HepG2 (cell line): ENCODE measurements around the gene KIF9. TPM values are rescaled to one million over a fixed set of nuclear protein-coding genes. Genes with fewer than 3 reads are reported as not detected.

ENCODE experiments used
- ATAC-seq: fragments of 200-7000 bp; cut with Tn5 transposase; 3 replicates; pipeline ENCODE4 v1.9.1; 2020; ENCODE audit warnings: mild to moderate bottlenecking, moderate library complexity
- BruUV-seq: library from RNA; stranded (reverse); fragments of 400-500 nt; replicated peaks from 2 replicates; lab custom pipeline; 2021; lab: Mats Ljungman, UMichigan
- CTCF ChIA-PET: fragments of 300-600 bp; formaldehyde crosslinking; extraction: SDS; loops from one replicate; lab custom pipeline; 2021; ENCODE audit warnings: low total read pairs, inconsistent platforms, low intra/inter-chr PET ratio; lab: Yijun Ruan, JAX
- POLR2A ChIA-PET: fragments of 350-600 bp; sonication (Branson Sonifier 250); formaldehyde crosslinking; loops from one replicate; lab custom pipeline; 2020; ENCODE audit warnings: antibody characterized with exemption, inconsistent platforms; lab: Yijun Ruan, JAX
- DNase-seq: peaks from one replicate; pipeline ENCODE4 v3.0.0-alpha.2; 2015; ENCODE audit warnings: low spot score
- FAIRE-seq: peaks from 3 replicates; lab custom pipeline; 2011; peaks lifted over from hg19 to GRCh38; lab: Jason Lieb, UNC
- H2AFZ ChIP-seq: one replicate; pipeline ENCODE4 v1.6.1; 2011; ENCODE audit warnings: low read length, inconsistent platforms
- H3K27ac ChIP-seq: fragments of 300-600 bp; 3 replicates; pipeline ENCODE4 v1.8.0; 2011; ENCODE audit warnings: mixed run types, mild to moderate bottlenecking, mixed read lengths, low read length, inconsistent platforms; ENCODE audit not compliant: insufficient read depth; ENCODE audit errors: extremely low read length
- H3K27me3 ChIP-seq, 2 experiments: fragments of 200-600 bp in 1 of 2; 2 replicates in 1 of 2; 3 replicates in 1 of 2; pipeline versions ENCODE4 v1.6.0 to v1.8.0; 2011; ENCODE audit warnings: low read length in 2 of 2, mild to moderate bottlenecking in 2 of 2, moderate library complexity in 2 of 2, inconsistent platforms in 1 of 2; ENCODE audit not compliant: insufficient read depth in 2 of 2, control insufficient read depth in 1 of 2
- H3K36me3 ChIP-seq, 2 experiments: fragments of 200-600 bp in 1 of 2; replicated peaks in 1 of 2; 2 replicates in 1 of 2; 3 replicates in 1 of 2; pipeline versions ENCODE4 v1.5.1 to v1.8.0; 2011; ENCODE audit warnings: low read length in 2 of 2, inconsistent platforms in 1 of 2; ENCODE audit not compliant: insufficient read depth in 2 of 2, control insufficient read depth in 1 of 2
- H3K4me1 ChIP-seq: 2 replicates; pipeline ENCODE4 v1.5.1; 2012; ENCODE audit warnings: low read length, inconsistent platforms; ENCODE audit not compliant: insufficient read depth
- H3K4me2 ChIP-seq: 2 replicates; pipeline ENCODE4 v1.6.0; 2011; ENCODE audit warnings: low read depth, low read length, inconsistent platforms
- H3K4me3 ChIP-seq, 3 experiments: fragments of 200-600 bp in 1 of 3; sonication (generic), shearing (Covaris generic) in 1 of 3; replicated peaks in 1 of 3; 2 replicates each; pipeline ENCODE4 v1.5.1; 2011 to 2016; ENCODE audit warnings: low read length in 3 of 3, inconsistent platforms in 2 of 3, low read depth in 2 of 3, mild to moderate bottlenecking in 2 of 3, control low read depth in 1 of 3, mixed read lengths in 1 of 3; ENCODE audit not compliant: insufficient read depth in 1 of 3
- H3K79me2 ChIP-seq: one replicate; pipeline ENCODE4 v1.6.1; 2011; ENCODE audit warnings: low read length, inconsistent platforms; ENCODE audit not compliant: insufficient read depth
- H3K9ac ChIP-seq: 2 replicates; pipeline ENCODE4 v1.6.0; 2011; ENCODE audit warnings: mild to moderate bottlenecking, low read depth, low read length, inconsistent platforms; ENCODE audit not compliant: insufficient read depth
- H3K9me3 ChIP-seq: 2 replicates; pipeline ENCODE4 v1.5.1; 2012; ENCODE audit warnings: mild to moderate bottlenecking, low read length
- H4K20me1 ChIP-seq: 2 replicates; pipeline ENCODE4 v1.6.0; 2011; ENCODE audit warnings: inconsistent platforms, mild to moderate bottlenecking, low read length, moderate library complexity; ENCODE audit not compliant: insufficient read depth
- BHLHE40 ChIP-seq: IDR thresholded peaks from 2 replicates; pipeline ENCODE4 v1.6.1; 2011; ENCODE audit warnings: low read length, improper control_type of control experiment
- CHD2 ChIP-seq: IDR thresholded peaks from 2 replicates; pipeline ENCODE4 v1.6.1; 2011; ENCODE audit warnings: low read depth, low read length, improper control_type of control experiment
- DNMT3B ChIP-seq: conservative IDR thresholded peaks from 2 replicates; pipeline ENCODE4 v1.6.1; 2016; ENCODE audit warnings: missing biosample characterization, control low read depth
- DR1 ChIP-seq: sonication (generic); formaldehyde crosslinking; IDR thresholded peaks from 2 replicates; pipeline ENCODE4 v1.8.0; 2021; ENCODE audit warnings: mild to moderate bottlenecking, missing genetic modification reagents, inconsistent platforms
- GTF2F1 ChIP-seq: fragments of 150-350 bp; IDR thresholded peaks from 2 replicates; pipeline ENCODE4 v1.6.1; 2014; ENCODE audit warnings: low read length
- MTF1 ChIP-seq: sonication (generic); formaldehyde crosslinking; IDR thresholded peaks from 2 replicates; pipeline ENCODE4 v1.5.0; 2020; ENCODE audit warnings: missing genetic modification reagents
- RORA ChIP-seq: sonication (generic); formaldehyde crosslinking; IDR thresholded peaks from 2 replicates; pipeline ENCODE4 v1.5.0; 2020; ENCODE audit warnings: mild to moderate bottlenecking, missing genetic modification reagents, moderate library complexity
- SNAI1 ChIP-seq: sonication (generic); formaldehyde crosslinking; IDR thresholded peaks from 2 replicates; pipeline ENCODE4 v1.5.0; 2020; ENCODE audit warnings: mild to moderate bottlenecking, missing genetic modification reagents, borderline replicate concordance
- ZNF484 ChIP-seq: sonication (generic); formaldehyde crosslinking; IDR thresholded peaks from 2 replicates; pipeline ENCODE4 v1.5.1; 2020; ENCODE audit warnings: mild to moderate bottlenecking, low read depth, missing genetic modification reagents, borderline replicate concordance
- ZNF557 ChIP-seq: sonication (generic); formaldehyde crosslinking; IDR thresholded peaks from 2 replicates; pipeline ENCODE4 v1.4.0; 2020; ENCODE audit warnings: missing genetic modification reagents
- ZNF746 ChIP-seq: sonication (generic); formaldehyde crosslinking; IDR thresholded peaks from 2 replicates; pipeline ENCODE4 v1.8.0; 2022; ENCODE audit warnings: mild to moderate bottlenecking, missing genetic modification reagents
- ZNF776 ChIP-seq: sonication (generic); formaldehyde crosslinking; IDR thresholded peaks from 2 replicates; pipeline ENCODE4 v1.4.0; 2020; ENCODE audit warnings: mild to moderate bottlenecking, missing genetic modification reagents
- WGBS: methylation state at CpG from one replicate; pipeline ENCODE4 v1.1.6; 2017; ENCODE audit warnings: low lambda C conversion rate; 5-methylcytosine and 5-hydroxymethylcytosine counted together
- in situ Hi-C: cut with HindIII; loops from 2 replicates; pipeline ENCODE4 v1.10.0; 2017; ENCODE audit warnings: low pct_unique_long_range_greater_than_20kb; ENCODE audit not compliant: extremely low pct_ligation_motif_present
- intact Hi-C: fragments of 100-400 bp; cut with micrococcal nuclease; formaldehyde crosslinking; loops from one replicate; pipeline ENCODE4 v1.10.0; 2022; ENCODE audit not compliant: unreplicated experiment
- polyA plus RNA-seq, 8 experiments: library from polyadenylated mRNA; depleted of rRNA in 3 of 8; stranded (reverse) in 7 of 8; unstranded in 1 of 8; fragments of >200 nt; fragmentation: Illumina TruSeq in 4 of 8; extraction: Trizol in 4 of 8; gene quantifications; 2 replicates each; pipeline versions ENCODE4 v1.2.1 to v1.2.3, GENCODE V29; 2011 to 2016; ENCODE audit warnings: low read depth in 4 of 8, missing spikeins in 1 of 8, mixed read lengths in 1 of 8; ENCODE audit not compliant: insufficient read depth in 1 of 8
- total RNA-seq, 5 experiments: library from RNA; depleted of rRNA; stranded (reverse); fragments of >200 nt; fragmentation: Illumina TruSeq; extraction: Trizol; gene quantifications; 2 replicates each; pipeline ENCODE4 v1.2.3, GENCODE V29; 2016; ENCODE audit warnings: low read depth in 1 of 5
- TF ChIP-seq, protein P1 (sequence below): sonication (generic); formaldehyde crosslinking; IDR thresholded peaks from 2 replicates; pipeline ENCODE4 v1.5.0; 2020; ENCODE audit warnings: mild to moderate bottlenecking, missing genetic modification reagents, borderline replicate concordance
- TF ChIP-seq, protein P2 (sequence below): sonication (generic); IDR thresholded peaks from 2 replicates; pipeline ENCODE4 v1.6.1; 2016; ENCODE audit warnings: low read depth, borderline replicate concordance

KIF9 gene
- total and polyA plus RNA-seq, 2 of the 13 experiments (the other 11 are each of a cell fraction or from before 2014, with no cell fraction given), result 5.1 to 16.9 TPM

DNA sequence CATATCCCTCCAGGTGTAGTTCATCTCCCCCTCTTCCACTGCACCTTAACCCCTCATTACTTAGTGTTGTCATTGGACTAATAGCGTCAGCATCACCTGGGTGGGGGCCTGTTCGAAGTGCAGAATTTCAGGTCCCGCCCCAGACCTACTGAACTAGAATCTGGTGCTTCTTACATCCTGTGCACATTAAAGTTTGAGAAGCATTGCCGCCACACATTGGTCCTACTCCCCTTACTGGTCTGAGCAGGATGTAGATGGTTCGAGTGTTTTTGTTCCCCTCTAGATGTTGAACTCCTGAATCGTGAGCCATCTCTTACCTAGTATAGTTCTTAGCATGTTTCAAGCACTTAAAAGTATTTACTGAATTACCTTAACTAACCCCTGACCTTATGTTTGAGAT lies 13.4 kb upstream of the KIF9 start:
- peaks cover 0 to 3% of the 10 kb centered on the region in 2 experiments; a peak in 4 of 5 replicates for H3K36me3 ChIP-seq
- in situ Hi-C loops (no loop called here), intact Hi-C loops (no loop called here)
- no peak overlapping the region for H3K9ac ChIP-seq
- DNase-seq (no peak), ATAC-seq (no peak), FAIRE-seq (no peak)
- ChIA-PET POLR2A (no interaction called here), CTCF (no interaction called here)
- H3K4me1 ChIP-seq, result peaks cover 40% of the 10 kb centered on the region
- H3K9me3 ChIP-seq, result no peaks in the 10 kb centered on the region
- H3K27me3 ChIP-seq, result no peaks in the 10 kb centered on the region
- H3K27ac ChIP-seq, result no peak overlapping the region
- TF ChIP-seq, protein P1, sequence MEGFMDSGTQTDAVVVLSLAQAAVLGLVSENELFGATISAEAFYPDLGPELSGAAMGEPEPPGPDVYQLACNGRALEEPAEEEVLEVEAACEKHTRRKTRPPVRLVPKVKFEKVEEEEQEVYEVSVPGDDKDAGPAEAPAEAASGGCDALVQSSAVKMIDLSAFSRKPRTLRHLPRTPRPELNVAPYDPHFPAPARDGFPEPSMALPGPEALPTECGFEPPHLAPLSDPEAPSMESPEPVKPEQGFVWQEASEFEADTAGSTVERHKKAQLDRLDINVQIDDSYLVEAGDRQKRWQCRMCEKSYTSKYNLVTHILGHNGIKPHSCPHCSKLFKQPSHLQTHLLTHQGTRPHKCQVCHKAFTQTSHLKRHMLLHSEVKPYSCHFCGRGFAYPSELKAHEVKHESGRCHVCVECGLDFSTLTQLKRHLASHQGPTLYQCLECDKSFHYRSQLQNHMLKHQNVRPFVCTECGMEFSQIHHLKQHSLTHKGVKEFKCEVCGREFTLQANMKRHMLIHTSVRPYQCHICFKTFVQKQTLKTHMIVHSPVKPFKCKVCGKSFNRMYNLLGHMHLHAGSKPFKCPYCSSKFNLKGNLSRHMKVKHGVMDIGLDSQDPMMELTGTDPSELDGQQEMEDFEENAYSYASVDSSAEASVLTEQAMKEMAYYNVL (CRISPR knock-in tag), result no peak
- TF ChIP-seq, protein P2, sequence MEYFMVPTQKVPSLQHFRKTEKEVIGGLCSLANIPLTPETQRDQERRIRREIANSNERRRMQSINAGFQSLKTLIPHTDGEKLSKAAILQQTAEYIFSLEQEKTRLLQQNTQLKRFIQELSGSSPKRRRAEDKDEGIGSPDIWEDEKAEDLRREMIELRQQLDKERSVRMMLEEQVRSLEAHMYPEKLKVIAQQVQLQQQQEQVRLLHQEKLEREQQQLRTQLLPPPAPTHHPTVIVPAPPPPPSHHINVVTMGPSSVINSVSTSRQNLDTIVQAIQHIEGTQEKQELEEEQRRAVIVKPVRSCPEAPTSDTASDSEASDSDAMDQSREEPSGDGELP, result no peak
- no peak for TF ChIP-seq DNMT3B
- no peak for TF ChIP-seq MTF1 (CRISPR knock-in tag)
- no peak for TF ChIP-seq SNAI1 (CRISPR knock-in tag)
- TF ChIP-seq ZNF484 (CRISPR knock-in tag), result no peak
- TF ChIP-seq BHLHE40, result no peak
- TF ChIP-seq ZNF776 (CRISPR knock-in tag), result no peak
- no peak for TF ChIP-seq CHD2
- TF ChIP-seq DR1, result no peak
- TF ChIP-seq RORA (CRISPR knock-in tag), result no peak
- no peak for TF ChIP-seq GTF2F1
- no peak for TF ChIP-seq ZNF746 (CRISPR knock-in tag)
- TF ChIP-seq ZNF557 (CRISPR knock-in tag), result no peak
- BruUV-seq, result no TSS peak
- H3K79me2 ChIP-seq, result peaks cover 31% of the 10 kb centered on the region
- no peak overlapping the region for H3K4me2 ChIP-seq
- H4K20me1 ChIP-seq, result no peaks in the 10 kb centered on the region
- 84% methylated on average over 6 of the region's 6 CpGs for WGBS
- H3K4me3 ChIP-seq, result no peak overlapping the region
- no peak overlapping the region for H2AFZ ChIP-seq
